ENCODE data around the gene GNAL. TPM values are rescaled to one million over a fixed set of nuclear protein-coding genes. Genes with fewer than 3 reads are reported as not detected.

GNAL gene
- total and polyA plus RNA-seq, 10 donors, result 0.74 to 5.7 (median 3.0) TPM

DNA sequence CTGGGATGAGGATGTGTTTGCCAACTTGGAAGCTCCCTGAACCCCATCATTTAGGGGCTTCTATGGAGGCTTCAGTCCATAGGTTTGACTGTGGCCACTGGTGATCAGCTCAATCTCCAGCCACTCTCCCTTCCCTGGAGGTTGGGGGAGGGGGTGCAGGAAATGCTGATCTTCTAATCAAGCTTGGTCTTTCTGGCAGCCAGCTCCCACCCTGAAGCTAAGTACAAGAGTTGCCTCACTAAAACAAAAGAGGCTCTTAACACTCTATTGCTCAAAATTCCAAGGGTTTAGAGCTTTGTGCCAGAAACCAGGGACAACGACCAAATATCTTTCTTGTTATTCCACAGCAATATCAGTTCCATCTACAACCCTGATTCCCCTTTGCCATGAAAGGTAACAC is 238.4 kb downstream of the GNAL start:
- Histone ChIP-seq H3K27ac (no peak overlapping the region), H3K36me3 (no peaks in the 10 kb centered on the region), H3K27me3 (replicated peaks in 1 of 7) (no peaks in the 10 kb centered on the region), H3K4me3 (no peak overlapping the region), H3K4me1 (no peaks in the 10 kb centered on the region), H3K9me3 (no peaks in the 10 kb centered on the region)
- WGBS, 5 donors, result 0 to 79% (median 53%) methylated on average over 1 of the region's 1 CpG
- no peak for TF ChIP-seq POLR2A (IDR thresholded peaks at IDR 0.05)
- TF ChIP-seq, protein P1, sequence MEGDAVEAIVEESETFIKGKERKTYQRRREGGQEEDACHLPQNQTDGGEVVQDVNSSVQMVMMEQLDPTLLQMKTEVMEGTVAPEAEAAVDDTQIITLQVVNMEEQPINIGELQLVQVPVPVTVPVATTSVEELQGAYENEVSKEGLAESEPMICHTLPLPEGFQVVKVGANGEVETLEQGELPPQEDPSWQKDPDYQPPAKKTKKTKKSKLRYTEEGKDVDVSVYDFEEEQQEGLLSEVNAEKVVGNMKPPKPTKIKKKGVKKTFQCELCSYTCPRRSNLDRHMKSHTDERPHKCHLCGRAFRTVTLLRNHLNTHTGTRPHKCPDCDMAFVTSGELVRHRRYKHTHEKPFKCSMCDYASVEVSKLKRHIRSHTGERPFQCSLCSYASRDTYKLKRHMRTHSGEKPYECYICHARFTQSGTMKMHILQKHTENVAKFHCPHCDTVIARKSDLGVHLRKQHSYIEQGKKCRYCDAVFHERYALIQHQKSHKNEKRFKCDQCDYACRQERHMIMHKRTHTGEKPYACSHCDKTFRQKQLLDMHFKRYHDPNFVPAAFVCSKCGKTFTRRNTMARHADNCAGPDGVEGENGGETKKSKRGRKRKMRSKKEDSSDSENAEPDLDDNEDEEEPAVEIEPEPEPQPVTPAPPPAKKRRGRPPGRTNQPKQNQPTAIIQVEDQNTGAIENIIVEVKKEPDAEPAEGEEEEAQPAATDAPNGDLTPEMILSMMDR (IDR thresholded peaks at IDR 0.05 in 8 of 11, conservative IDR thresholded peaks at IDR 0.05 in 3 of 11), result no peak
- TF ChIP-seq POLR2AphosphoS5 (IDR thresholded peaks at IDR 0.05), result no peak
- DNase-seq, result no peak
- intact Hi-C loops (cut with DNase I; ENCODE audit: low total_unique reads), result no loop called here

DNA sequence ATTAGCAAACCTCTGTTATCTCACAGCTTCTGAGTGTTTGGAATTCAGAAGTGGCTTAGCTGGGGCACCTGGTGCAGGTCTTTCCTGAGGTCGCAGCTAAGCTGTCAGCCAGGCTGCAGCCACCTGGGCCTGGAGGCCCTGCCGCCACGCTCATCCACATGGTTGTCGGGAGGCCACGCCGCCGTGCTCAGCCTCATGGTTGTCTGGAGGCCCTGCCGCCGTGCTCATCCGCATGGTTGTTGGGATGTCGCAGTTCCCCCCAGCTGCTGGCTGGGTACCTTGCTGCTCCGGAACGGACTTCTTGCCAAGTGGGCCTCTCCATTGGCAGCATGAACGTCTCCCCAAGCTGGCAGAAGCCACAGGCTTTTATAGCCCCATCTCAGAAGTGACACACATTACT is 243.3 kb downstream of the GNAL start:
- TF ChIP-seq POLR2AphosphoS5 (IDR thresholded peaks at IDR 0.05) (no peak), POLR2A (IDR thresholded peaks at IDR 0.05) (no peak)
- TF ChIP-seq, protein P1 (IDR thresholded peaks at IDR 0.05 in 8 of 11, conservative IDR thresholded peaks at IDR 0.05 in 3 of 11), result no peak
- Histone ChIP-seq H3K27me3 (replicated peaks in 1 of 7) (no peaks in the 10 kb centered on the region), H3K9me3 (no peaks in the 10 kb centered on the region), H3K4me1 (peaks cover 0 to 4% (median 0%) of the 10 kb centered on the region in 6 donors), H3K27ac (no peak overlapping the region), H3K4me3 (no peak overlapping the region), H3K36me3 (no peaks in the 10 kb centered on the region)
- intact Hi-C loops (cut with DNase I; ENCODE audit: low total_unique reads), result no loop called here
- no peak for DNase-seq
- WGBS, 5 donors, result 92 to 96% (median 95%) methylated on average over 8 to 14 of the region's 14 CpGs

Small RNAs within 50 kb of the gene (microRNA-seq; reads per million reads assigned to microRNA genes)
- gene MIR7153, result 0 reads per million in 3 donors

Other genes starting within 250 kb of the GNAL start
- not detected for gene SLC35G4, start 79.7 kb upstream of the GNAL start, total RNA-seq
- gene SLC35G4, start 79.7 kb upstream of the GNAL start, polyA plus RNA-seq, result not detected
- 10 to 100 TPM; 34.2 to 58.0 (median 42.0) TPM for gene CHMP1B, start 162.1 kb downstream of the GNAL start, total RNA-seq
- 10 to 100 TPM; 33.1 to 37.8 (median 36.0) TPM for gene CHMP1B, start 162.1 kb downstream of the GNAL start, polyA plus RNA-seq
- 10 to 100 TPM; 44.9 to 89.9 (median 57.3) TPM for gene MPPE1, start 219.1 kb downstream of the GNAL start, total RNA-seq
- 10 to 100 TPM; 29.7 to 46.6 (median 29.7) TPM for gene MPPE1, start 219.1 kb downstream of the GNAL start, polyA plus RNA-seq

Measured in spleen (tissue), 11 donors.